Pons (tissue), 1 donor: ENCODE measurements around the gene GALNT15.
A peak's percentile ranks its signal among the peaks of the same experiment; 100 is the strongest.

Source experiments
- DNase-seq: peaks from one replicate; pipeline ENCODE4 v3.0.0-alpha.2; 2016; ENCODE audit warnings: low spot score

Gene GALNT15

DNA sequence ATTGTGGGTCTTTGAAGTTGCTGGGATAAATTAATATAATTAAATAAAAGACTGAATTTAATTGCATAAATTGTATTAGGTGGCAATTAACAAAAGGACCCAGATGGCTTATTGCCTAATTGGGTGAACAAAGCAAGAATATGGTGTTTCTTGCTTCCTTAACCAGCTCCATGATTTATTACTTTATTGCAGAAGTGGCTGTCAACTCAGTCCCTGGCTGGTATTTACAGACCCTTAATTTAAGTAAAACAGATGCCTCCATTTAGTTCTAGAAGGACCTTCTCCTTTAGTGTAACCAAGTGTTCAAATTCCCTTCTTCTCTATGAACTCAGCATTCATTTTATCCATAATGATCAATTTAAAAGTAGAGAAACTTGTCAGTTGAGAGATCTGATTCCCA lies 55.2 kb downstream of the GALNT15 start:
- no peak for DNase-seq

DNA sequence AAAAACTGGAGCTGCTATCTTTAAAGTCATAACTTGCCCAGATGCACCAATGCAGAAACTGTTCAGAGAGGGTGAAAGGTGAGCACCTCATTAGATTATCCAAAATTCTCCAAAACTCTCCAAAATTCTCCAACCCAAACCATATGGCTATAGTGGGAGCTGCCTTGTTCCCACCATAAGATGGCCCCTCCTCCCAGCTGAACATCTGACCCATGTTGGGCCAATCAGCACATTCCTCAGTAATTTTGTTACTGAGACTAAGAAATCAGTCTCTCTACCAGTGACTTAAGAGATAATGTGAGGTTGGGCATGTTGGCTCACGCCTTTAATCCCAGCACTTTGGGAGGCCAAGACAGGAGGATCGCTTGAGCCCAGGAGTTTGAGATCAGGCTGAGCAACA lies 57.5 kb downstream of the GALNT15 start:
- no peak for DNase-seq

DNA sequence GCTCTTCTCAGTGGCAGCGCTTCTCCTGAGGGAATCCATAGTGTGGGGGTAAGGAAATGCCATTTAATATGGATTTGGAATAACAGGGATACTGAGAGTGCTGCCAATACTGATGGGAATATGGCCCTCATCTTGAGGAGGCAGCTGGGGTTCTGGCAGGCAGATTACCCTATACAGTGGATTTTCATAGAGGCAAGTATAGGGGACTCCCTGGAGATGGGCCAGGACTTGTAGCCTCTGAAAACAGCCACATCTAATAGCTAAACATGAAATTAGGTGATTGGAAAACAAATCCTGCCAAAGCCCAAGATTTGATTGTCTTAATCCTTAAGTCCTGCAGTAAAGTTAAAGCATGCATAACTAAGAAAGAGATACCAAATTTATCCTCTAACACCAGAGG lies 59.3 kb downstream of the GALNT15 start:
- DNase-seq = no peak

DNA sequence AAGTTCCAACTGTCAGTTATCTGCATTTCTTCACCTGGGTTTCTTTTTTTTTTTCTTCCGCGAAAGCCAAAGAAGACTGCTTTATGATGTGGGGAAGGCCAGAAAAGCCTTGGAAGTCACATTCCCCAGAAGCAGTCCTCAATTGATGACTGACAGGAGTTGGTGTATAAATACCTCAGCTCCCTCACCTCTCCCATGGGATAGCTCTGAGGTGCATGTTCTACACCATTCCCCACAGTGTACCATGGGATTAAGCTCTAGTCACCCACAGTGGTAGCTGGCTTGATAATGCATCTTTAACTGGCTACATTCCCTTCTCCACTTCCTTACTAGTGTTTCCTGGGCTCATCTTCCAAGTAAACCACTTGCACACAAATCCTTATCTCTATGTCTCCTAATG lies 59.8 kb downstream of the GALNT15 start:
- no peak for DNase-seq

DNA sequence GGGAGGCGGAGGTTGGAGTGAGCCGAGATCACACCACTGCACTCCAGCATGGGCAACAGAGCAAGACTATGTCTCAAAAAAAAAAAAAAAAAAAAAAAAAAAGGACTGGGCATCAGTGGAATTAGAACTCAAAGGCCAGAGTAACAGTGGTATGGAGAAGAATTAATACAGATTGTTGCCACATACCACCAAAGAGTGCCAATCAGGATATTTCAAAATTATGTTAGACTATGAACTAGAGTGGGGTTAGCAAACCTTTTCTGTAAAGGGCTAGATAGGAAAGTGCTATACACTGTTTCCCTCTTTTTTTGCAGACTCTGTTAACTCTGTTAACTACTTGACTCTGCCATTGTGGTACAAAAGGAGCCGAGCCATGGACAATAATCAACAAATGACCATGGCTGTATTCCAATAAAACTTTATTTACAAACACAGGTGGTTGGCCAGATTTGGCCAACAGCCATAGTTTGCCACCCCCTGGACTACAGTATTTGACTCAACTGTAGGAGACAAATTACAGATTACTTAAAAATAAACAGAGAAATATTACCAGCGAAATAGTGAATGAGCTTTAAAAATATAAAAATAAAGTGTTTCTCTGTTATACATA lies 61.7 kb downstream of the GALNT15 start:
- DNase-seq = no peak

DNA sequence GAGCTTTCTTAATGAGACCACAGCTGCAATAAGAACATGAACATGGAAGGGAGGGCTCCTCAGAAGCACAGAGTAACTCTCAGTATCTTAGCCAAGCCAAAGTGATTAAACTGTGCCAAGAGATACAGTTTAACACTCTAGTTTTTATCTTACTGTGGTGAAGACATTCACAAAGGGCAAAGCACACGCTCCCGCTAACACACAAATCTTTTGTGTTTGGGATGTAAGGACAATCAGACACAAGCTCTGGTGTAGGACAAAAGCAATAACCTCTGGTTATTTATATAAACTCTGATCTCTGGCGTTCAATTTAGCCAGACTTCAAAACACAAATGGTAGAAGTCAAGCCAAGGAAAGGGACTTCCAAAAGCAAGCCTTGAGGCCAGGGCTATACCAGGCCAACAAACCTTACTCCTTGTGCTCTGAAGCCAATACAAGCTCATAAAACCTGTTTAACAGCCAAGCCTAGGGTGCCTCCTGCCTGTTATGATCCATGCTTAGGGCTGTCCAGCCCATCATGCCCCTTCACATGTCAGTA lies 62.4 kb downstream of the GALNT15 start:
- no peak for DNase-seq

DNA sequence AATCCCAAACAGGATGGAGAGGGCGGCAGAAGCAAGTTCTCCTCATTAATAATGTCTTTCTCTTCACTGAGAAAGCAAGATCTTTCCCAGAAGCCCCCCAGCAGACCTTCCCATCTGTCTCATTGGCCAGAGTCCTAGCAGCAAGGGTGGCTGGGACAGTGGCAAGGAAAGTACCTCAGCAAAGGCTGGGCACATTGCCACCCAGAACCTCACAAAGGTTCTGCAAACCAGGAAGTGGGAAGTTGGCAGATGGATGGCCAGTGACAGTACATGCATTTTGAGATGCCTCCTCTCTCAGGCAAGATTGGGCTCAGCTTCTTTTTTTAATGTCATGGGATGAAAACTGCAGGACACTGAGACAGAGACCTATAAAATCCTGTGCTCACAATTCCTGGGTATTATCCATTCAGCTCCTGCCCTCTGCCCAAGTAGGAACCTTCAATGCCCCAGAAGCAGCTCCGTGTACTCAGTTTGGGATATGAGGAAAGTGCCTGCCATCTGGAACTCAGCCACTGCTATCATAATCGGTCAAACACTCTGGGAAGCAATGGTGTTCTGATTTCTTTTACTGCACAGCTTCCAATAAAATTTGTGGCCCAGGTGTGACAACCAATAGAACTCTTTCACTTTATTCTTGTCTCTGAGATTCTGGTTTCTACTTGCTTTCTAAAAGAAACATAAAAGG lies 64.7 kb downstream of the GALNT15 start:
- no peak for DNase-seq

DNA sequence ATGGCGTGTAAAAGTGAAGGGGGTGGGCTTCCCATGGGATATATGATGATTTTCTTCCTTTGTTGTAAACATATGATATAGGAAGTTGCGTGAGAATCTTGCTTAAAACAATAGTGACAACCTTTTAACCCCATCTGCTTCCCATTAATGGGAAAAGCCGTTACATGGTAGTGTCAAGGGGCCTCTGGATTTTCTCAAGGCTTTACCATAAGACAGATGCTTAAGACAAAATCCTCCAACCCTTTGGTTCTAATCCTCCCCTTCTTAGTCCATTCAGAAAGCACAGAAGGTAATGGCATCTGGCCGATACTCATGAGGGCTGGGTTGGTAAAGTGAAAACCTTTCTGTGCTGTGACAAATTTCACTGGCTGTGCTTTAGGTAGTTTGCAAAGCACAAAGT lies 65.3 kb downstream of the GALNT15 start:
- no peak for DNase-seq

DNA sequence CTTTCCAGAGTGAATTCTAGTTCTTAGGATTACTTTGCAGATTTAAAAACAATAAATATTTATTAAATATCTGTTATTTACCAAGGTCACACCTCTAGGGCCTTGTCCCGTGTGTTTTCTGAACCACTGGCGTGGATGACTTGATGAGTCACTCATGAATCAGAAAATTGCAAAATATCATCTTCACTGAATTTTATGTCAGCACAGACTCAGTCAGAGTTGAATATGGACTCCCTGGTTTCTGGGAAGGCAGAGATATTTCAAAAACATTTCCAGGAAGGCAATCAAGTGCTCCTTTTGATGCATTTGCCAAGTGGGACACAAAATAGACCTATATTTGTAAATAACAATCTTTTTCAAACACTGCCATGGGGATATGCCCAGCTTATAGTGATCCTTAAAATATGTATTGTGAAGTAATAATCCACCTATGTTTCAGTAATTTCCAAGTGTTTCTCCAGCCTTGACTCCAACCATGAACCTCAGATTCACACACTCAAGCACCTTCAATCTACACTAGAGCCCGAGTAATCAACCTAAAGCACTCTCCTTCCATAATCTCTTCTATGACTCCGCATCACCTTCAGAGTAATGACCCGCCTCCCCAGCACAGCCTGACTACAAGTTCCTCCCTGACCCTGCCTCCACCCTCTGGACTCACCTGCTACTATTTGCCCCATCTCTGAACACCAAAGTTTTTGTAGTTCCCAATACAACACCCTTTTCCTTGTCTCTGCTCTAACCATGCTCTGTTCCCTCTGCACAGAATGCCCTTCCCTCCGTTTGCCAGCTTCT lies 65.9 kb downstream of the GALNT15 start:
- DNase-seq = no peak

DNA sequence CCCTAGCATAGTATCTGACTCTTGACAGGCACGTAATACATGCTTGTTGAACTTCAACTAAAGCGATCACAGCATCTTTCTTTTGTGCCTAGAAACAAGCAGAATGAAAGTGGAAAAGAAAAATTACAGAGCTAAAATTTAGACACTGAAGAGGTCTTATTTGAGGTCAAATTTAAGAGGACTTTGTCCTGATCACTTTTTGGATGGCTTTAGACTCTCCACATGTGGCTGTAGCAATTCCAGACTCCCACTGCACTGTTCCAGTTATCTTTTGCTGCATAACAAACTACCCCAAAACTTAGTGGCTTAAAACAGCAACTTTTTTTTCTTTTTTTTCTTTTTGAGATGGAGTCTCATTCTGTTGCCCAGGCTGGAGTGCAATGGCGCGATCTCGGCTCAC lies 66.7 kb downstream of the GALNT15 start:
- no peak for DNase-seq

DNA sequence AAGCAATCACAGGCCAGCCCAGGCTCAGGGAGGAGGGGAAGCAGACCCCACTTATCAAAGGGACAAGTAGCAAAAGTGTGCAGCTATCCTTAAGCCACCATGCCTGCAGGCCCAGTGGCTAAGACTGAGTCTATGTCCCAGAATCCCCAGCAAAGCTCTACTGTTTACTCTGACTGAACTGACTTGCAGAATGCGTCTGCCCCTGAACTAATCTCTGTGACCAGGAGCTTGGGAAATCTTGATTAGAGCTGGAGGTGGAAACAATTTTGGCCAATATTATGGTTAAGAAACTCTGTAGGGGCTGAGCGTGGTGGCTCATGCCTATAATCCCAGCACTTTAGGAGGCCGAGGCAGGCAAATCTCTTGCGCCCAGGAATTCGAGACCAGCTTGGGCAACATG lies 67.7 kb downstream of the GALNT15 start:
- DNase-seq = no peak

DNA sequence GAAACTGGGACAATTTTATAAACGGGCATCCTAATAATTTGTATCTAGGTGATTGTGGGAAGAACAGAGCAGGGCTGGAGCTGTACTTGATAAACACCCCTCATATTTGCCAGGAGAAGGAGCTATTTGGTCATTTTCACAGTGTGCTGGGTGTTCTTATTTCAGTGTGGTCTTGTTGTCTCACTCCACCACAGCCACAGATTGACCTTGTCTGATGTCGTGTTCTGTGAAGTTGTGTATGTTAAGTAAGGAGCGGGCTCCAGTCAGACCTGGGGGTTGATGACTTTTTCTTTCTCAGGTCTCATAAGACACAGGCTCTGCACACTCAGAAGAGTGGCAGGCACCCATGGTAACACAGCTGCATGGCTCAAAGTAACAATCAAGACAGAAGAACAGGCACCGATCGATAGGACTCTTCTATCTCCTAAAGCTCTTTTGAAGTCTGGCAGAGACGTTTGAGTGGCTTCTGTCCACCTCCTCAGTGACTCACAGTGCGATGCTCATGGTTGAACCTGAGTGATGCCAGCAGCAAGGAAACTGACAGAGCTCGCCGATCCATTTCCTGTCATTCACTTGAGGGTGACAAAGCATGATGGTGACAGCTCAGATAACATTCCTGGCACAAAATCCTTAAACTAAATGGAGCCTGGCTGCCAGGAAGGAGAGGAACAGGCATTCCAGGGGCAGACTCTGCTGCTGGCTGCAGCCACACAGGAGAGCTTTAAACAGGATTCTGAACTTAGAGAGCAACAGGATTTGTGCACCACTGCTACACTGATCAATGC lies 69.4 kb downstream of the GALNT15 start:
- no peak for DNase-seq

DNA sequence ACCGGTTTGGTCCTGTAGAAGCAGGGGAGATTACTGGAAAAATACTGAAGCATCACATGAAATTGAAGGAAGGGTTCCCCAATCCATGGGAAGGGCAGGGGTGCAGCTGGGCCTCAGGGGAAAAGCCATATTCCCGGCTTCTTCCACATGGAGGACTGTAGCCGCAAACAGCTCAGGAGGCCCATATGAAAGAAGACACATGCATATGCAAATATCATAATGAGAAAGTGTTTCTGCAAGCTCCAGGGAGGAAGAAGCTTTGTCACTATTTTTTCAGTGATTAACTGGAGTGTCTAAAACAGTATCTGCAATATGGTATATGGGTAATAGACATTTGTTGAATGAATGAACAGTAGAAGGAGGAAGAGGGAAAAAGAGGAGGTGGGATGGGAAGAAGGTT lies 71.1 kb downstream of the GALNT15 start:
- no peak for DNase-seq

DNA sequence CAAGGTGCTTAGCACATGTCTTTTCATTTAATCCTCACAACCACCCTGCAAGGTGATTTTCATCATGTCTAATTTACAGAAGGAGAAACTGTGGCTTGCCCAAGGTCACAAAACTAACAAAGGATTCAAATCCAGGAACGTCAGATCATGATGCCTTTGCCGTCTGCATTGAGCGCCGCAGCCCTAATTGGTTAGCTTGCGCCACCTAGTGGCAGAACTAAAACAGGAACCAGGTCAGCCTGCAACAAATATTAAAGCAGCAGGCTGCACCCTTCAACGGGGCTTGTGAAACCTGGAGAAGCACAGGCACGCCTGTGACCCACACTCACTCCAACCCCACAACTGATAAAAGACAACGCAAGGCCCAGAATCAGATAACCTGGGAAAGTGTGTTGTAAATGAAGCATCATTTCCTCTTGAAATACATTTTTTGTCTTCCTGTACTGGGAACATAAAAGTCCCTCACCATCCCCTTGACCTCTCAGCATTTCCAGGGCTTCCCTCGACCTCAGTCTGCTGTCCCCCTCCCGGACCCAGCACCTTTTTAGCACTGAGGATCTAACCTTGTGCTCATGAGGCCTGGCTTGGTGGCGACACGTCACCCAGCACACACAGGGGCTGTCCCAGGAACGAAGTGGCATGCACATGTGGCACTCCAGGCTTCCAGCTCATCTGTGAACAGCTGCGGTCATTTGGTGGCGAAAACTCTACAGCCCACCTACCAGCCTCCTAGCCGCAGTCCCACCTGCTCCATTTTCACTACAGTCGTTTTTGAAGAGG lies 73.0 kb downstream of the GALNT15 start:
- DNase-seq = peak; percentile 85

DNA sequence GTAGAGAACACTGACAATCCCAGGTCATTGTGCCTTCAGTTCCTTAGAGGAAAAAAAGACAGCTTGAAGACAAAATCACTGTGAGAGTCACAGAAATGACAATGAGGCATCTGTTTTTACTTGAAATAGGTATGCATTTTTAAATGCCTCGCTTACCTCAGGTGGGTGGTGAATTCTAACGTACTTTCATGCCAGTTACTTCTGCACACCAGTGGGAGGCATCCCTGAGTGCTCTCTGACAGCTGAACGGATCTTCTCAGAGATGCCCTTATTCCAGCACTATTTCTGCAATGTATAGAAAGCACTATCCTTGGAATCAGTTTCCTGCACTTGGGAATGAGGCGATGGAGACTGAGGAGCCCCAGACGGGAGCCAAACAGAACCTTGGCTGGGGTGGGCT lies 74.1 kb downstream of the GALNT15 start:
- no peak for DNase-seq

DNA sequence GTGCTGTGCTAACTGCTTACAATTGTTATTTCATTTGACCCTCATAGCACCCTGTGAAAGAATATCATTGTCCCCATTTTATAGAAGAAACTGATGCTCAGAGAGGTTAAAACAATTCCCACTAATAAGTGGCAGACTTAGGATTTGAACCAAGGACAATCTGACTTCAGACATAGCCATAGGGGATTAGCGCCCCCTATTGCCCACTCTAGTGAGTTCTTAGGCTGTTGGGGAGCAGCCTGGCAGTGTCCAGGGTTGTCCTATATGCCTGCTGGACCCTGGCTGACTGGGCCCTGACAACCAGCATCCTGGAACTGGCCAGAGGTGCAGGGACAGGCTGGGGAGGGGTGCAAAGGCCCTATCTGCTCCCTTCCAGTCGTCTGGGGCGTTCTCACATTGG lies 74.9 kb downstream of the GALNT15 start:
- DNase-seq = no peak

DNA sequence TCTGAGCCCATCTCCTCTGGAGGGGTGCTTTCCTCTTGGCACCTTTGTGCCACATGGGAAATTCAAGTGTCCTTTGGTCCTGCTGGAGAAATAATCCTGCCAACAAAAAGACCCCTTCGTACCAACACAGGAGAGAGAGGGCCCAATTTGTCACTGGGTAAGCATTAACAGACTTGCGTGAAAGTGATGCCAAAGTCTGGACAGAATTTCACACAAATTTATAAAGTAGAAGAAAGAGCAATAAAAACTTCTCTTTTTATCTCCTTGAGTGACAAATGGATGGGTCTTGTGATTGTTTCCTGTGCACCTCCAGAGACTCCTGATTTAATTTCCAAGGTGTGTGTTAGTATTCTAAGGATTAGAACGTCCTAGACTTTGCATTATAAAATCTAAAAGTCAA lies 75.4 kb downstream of the GALNT15 start:
- no peak for DNase-seq

DNA sequence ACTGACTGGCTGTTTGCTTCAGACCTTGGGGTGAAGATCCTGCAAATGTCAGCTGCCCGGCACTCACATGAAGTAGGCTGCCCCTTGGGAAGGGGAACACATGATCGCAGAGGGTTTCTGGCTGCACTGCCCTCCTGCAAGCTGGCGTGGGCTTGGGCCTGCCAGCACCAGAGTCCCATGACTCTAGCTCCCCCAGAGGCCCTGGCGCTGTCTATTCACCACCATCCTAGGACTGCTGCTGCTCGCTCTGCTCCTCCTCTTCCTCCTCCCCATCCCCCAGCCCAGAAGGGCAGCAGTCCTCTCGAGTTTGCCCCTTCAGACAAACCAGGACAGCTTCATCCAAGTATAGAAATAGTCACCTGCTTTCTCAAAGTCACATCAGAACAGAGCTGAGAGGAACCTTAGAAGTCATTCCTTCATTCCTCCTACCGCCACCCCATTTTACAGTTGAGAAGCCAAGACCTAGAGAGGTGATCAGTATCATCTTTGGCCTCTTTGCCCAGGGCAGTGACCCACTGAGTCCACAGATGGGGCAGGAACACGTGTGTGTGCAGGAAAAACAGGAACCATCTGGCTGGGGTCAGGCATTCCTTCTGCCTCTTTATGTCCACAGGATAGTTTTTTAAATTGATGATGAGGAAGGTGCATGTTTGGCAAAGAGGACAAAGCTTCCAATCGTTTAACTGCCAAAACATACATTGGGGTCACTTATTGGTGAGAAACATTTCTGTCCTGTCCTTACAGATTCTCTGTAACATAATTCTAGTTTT lies 77.0 kb downstream of the GALNT15 start:
- DNase-seq = no peak

DNA sequence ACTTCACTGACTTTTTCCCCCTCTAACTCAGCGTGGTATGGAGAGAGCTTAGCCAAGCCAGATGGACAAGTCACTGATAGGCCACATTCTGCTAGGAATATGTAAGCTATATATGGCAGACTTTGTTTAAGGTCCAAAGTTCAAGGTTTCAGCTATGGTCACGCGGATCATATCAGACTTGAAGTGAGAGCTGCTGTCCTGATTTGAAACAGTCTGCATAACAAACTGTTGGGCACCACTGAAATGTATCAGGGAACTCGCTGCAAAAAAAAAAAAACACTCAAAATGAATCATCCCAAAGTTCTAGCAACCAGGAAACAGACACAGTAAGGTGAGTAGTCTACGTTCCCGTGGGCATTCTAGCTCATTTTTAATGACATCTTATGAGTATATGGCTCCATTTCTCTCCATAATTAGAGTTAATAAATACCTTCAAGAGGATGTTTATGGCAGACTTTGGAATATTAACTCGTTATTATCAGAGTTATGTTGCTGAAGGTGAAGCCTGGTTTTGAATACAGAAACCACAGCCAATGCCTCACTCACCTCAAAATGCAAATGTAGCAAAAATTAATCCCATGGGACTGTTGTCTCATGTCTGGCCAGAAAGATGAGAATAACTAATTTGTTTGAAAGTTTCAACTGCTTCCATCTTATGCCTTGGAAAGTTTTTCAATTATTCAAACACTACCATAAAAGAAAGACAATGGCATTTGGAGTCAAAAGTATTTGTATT lies 77.9 kb downstream of the GALNT15 start:
- DNase-seq = no peak

DNA sequence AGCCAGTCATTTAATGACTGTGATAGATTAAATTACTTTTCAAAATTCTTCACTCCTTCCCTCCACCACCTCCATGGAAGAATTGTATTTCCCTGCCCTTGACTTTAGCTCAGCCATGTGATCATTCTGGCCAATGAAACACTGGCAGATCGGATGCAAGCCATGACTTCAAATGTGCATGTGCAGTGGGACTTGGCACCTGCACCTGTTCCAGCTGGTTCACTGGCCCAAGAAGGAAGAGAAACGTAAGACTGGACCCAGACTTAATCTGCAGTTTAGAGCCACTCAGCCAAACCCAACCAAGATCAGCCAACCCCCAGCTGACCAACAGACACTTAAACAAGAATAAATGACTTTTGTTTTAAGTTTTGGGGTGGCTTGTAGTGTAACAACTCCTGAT lies 78.5 kb downstream of the GALNT15 start:
- no peak for DNase-seq
